HepG2 (cell line): Measurements from ENCODE around the gene NDUFV1.

Experiments
- CTCF ChIP-seq: sonication (generic); formaldehyde crosslinking; IDR thresholded peaks from 2 replicates; pipeline ENCODE4 v1.5.0; 2020; ENCODE audit warnings: mild to moderate bottlenecking, missing genetic modification reagents, moderate library complexity
- GLMP ChIP-seq: sonication (generic); formaldehyde crosslinking; IDR thresholded peaks from 2 replicates; pipeline ENCODE4 v1.9.0; 2021; ENCODE audit warnings: missing genetic modification reagents, mild to moderate bottlenecking, borderline replicate concordance
- MYC ChIP-seq: sonication (generic); formaldehyde crosslinking; IDR thresholded peaks from 2 replicates; pipeline ENCODE4 v1.9.0; 2021; ENCODE audit warnings: missing genetic modification reagents, borderline replicate concordance
- ZNF280B ChIP-seq: sonication (generic); formaldehyde crosslinking; IDR thresholded peaks from 2 replicates; pipeline ENCODE4 v1.5.0; 2020; ENCODE audit warnings: missing genetic modification reagents, mild to moderate bottlenecking, borderline replicate concordance

GRCh38 chr11:67562963-67563704, 43.6 kb upstream of the NDUFV1 start:
- TF ChIP-seq ZNF280B (no peak), MYC (CRISPR knock-in tag) (no peak), CTCF (CRISPR knock-in tag) (no peak), GLMP (CRISPR knock-in tag) (no peak)
